Measurements from ENCODE around the gene SERGEF.

The SERGEF gene

DNA sequence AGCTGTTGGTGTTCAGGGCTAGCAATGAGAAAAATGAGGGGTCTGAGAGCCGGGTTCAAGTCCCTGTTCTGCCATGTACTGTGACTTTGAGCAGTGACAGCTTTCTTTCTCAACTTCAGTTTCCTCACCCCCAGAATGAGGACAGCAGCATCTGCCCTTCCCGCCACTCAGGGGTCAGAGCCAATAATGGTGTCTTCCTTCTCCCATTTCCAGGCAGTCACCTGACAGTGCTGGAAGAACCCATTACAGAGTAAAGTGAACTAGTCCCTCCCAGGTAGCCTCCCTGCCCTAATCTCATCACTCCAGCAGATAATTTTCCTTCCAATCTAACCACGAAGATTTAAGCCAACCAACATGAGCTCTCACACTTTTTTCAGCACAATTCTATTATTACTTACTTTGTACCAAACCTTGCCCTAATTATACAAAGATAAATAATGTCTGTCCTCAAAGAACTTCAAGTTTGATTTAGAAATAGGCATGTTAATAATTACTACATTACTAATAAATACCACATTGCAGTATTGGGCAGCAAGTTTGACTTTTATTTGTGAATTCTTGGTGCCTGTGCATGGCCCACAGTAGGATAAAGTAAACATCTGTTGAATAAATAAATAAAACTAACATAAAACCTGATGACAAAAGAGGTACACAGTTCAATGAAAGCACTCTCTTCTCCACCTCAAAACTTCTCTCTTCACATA, 61.0 kb downstream of the SERGEF start:
- DNase-seq = no peak

DNA sequence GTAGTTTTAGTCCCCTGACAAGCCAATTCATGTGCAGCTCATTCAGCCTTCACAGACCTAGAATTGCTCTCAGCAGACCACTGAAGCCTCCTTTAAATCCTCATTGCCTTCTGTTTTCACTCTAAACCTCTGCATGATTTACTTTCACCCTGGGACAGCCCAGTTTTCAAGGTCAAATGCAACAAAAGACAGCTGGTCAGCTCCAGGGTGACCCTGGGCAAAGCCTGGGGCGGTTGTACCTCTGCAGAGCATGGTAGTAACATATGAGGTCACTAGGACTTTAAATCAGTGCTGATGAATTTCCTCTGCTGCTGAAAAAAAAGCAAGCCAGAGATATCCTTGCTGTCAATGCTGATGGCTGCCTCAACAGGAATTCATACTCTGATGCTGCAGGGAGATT, 62.2 kb downstream of the SERGEF start:
- DNase-seq = no peak

DNA sequence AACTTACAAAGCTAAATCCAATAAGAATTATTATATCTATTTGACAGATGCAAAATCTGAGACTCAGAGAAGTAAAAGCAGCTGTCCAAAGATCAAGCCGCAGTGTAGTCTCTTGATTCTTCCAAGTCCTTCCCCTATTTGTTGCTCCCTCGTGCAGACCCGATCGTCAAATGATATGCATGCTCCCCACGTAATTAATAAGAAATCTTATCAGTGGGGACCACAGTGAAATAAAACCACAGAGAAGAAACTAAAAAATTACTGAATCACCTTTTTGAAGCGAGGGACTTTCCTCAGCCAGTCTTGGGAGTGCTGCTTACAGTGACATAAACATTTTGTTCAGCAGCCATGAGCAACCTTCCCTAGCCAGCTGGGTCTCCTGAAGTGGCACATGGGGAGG, 64.6 kb downstream of the SERGEF start:
- no peak for DNase-seq

DNA sequence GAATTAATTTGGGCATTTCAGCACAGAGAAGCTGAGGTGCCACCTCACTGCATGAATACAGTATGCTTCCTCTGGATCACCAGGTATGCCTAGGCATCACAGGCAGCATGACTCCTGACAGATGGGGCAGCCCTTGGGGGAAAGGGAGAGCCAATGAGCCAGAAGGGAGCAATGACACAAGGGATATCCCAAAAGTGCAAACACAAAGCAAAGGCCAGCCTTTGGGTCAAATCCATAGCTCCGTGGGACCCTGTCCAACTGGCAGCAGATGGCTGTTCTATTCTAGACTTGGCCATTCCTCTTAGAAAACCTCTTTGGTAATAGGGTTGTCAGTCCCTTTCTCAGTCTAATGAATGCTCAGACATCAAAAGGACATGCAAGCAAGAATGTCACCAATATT, 73.3 kb downstream of the SERGEF start:
- no peak for DNase-seq

DNA sequence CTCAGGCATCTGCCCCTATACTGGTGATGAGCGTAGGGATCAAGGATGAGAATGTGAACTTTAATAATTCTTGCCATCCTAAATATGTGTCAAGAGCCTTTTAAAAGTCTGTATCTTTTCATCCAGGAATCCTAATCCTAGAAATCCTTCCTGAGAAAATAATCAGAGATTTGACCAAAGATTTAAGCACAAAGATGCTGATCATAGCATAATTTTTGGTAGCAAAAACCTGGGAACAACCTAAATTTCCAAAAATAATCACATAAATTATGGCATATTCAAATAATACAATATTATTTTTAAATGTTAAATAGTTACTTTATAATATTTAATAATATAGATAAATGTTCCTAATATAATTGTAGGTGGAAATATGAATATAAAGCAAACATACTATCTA, 76.1 kb downstream of the SERGEF start:
- no peak for DNase-seq

DNA sequence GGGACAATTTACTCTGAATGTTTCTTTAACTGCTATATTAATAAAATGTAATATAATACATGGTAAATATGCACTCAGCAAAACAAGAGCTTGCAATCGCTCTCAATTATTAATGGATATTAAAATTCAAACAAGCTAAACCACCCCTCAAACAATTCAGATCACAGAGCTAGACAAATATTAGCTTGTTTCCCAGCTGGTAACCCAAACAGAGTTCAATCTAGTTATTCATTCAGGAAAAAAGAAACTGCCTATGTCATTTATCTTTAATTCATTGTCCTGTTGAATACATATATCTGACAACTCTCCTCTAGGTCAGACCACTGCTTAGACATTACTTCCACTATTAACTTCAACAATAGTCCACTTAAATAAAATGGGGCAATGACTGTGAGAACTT, 78.7 kb downstream of the SERGEF start:
- DNase-seq = no peak

DNA sequence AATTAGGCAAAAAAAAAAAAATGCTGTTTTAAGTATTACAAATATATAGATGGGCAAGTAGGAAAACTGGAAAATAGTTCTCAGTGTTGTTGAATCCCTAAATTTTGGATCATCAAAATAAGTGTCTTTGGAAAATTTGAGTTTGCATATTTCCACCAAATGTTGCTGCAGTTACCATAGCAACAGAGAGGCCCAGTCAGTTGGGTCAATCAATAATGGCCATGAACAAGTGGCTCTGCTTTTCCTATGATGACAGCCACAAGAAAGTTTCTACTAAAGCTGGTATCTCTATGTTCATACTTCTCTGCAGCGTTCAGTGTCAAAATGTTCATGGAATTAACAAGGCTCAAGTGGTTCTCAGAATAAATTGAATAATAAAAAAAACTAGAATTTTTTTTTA, 79.1 kb downstream of the SERGEF start:
- DNase-seq = no peak

DNA sequence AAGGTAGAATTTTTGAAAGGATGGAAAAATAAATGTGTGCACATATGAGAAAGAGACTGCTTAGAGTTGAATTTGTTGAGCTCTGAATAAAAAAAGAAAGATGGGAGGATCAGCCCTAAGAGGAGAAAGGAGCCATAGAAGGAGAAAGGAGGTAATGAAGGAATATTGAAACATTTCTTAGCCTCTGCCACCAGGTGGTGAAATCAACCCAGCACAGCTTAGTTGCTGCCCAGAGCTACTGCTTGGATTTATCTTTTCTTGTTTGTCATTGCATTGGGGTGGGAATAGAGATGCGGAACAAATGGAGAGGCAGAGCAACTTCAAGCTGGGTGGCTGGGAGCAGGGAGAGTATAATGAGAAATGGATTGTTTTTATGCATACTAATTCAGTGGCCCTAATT, 80.4 kb downstream of the SERGEF start:
- DNase-seq = no peak

DNA sequence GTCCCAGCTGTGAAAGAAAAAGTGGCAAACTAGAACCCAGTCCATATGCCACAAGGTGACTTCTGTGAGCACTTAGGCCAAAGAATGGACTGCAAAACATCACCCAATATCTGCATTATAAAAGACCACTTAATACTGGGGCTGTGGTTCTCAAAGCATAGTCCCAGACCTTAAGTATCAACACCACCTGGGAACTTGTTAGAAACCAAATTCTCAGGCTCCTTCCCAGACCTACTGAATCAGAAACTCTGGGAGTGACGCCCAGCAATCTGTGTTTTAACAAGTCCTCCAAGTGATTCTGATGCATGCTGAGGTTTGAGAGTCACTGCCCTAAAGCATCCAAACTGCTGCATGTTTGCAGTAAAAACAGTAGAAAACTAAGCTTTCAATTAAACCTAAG, 81.3 kb downstream of the SERGEF start:
- no peak for DNase-seq

DNA sequence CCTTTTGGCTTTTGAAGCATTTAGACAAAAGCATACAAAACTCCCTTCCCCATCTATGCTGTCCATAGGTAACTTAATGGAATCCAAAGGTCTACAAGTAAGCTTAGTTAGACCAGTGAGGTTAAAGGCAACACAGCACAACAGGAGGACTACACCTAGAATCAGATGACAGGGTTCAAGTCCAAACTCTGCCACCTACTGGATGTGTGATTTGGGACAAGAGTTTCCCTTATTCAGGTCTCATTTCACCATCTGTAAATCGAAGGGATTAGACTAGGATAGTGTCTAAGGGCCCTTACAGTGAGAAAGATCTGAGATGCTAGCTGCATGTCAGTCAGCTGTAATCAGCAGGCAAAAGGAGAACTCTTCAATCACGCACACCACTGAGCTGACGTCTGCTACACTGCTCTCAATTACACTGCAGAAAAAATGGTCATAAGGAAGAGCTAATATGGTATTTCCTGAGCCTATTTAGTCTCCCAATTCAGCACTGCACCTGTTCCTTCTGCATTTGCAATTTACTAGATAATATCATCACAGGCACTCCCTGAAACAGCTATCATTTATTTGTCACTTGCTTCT, 82.2 kb downstream of the SERGEF start:
- DNase-seq = no peak

DNA sequence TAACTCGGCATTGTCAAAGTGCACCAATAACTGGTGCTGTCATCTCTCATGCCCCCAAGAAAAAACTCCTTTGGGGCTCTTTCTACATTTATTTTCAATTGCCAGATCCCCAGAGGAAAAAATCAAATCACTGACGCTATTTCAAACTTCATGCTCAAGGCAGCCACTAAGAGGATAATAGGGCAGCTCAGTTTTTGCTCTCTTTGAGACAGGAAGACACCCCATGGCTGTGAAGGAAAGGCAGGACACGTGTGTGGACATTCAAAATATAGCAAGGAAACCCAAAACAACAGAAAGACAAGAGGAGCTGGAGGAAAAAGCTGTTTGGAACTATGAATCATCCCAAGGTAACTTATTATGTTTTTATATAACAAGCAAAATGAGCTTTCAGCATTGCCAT, 83.7 kb downstream of the SERGEF start:
- no peak for DNase-seq

DNA sequence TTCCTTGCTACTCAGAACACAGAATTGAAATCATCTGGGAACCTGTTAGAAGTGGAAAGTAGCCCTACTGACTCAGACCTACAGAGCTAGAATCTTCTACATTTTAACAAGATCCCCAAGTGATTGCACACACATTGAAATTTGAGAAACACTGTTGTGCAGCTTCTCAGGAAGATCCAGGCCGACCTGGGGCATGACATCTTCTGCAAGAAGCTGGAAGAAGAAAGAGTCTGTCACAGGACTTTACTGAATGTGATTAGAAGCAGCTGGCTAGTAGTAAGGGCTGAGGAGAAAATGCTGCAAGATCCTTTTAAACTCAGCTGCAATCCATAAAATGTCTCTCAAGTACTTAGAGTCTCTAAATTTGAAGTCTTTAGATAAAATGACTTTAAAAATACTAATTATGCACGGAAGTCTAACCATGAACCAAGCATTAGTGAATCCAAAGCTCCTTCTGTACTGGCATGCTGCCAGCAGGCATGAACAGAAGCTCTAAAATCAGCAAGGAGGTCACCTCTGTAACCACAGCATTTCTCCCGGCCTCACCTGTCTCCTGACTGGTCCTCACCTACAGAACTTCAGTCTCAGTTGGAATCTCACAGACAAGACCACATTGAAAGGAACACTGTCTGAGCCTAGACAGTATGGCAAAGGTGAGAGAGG, 85.0 kb downstream of the SERGEF start:
- no peak for DNase-seq

DNA sequence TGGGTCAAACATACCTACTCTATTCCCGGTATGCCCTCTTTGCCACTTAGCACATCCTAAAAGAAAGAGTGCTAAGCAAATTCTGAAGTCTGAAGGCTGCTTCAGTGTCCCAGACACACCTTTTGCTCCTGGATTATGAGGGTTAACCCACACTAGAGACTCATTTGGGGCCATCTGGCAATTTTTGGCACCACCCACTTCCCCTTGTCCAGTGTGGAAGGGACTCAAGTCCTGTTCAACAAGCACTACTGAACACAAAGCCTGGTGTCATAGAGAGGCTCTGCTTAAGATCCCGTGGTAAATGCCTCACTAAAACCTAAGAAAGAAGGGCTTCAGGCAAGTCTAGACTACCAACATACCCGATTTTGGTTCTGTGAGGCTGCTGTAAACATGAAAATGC, 85.8 kb downstream of the SERGEF start:
- no peak for DNase-seq

DNA sequence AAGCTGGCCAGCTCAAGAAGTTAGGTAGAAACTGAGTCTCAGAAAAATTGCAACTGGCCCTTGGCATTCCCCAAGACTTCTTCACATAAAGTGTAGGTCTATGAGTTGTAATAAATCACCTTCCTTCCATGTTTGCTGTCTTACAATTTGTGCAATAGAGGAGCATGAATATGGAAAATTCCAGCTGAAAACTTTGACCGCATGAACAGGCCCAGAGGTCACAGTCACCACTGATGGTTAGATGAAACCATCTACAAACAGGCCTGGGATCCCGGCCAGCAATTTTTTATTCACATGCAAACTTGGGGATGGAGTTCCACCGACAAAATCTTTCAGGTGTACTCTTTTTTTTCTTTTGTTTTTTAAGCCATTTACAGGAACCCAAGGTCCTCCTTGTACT, 88.1 kb downstream of the SERGEF start:
- no peak for DNase-seq

DNA sequence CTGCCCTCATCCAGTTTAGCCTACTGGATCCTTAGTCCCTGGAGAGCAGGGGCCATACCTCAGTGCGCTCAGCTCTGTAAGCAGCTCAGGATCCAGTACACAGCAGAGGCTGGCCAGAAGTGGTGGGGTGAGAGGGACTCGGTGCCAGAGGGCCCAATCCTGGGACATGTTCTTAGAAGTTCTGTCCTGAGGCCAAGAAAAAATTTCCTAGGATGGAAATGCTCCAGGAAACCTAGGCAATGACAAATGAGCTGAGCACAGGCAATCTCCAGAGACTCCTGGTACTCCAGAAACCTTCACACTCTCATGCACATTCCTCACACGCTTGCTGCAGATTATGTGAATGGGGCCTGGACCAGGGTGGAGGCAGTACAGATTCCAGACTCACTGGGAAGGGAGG, 89.6 kb downstream of the SERGEF start:
- no peak for DNase-seq

DNA sequence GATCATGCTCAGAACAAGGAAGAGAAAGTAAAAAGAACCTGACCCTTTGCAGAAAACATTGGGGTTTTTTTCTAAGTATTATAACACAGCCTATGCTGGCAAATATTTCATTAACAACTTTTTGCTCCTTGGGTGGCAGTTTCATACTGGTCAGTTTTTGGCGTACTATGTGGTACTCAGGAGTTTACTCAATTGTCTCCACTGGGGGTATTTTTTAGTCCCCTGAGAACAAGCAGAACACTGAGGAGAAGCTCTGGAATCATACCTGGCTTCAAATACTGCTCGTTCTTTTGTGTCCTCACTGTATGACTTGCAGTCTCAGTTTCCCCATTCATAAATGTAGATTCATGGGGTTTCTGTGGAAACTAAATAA, 90.4 kb downstream of the SERGEF start:
- DNase-seq = no peak

DNA sequence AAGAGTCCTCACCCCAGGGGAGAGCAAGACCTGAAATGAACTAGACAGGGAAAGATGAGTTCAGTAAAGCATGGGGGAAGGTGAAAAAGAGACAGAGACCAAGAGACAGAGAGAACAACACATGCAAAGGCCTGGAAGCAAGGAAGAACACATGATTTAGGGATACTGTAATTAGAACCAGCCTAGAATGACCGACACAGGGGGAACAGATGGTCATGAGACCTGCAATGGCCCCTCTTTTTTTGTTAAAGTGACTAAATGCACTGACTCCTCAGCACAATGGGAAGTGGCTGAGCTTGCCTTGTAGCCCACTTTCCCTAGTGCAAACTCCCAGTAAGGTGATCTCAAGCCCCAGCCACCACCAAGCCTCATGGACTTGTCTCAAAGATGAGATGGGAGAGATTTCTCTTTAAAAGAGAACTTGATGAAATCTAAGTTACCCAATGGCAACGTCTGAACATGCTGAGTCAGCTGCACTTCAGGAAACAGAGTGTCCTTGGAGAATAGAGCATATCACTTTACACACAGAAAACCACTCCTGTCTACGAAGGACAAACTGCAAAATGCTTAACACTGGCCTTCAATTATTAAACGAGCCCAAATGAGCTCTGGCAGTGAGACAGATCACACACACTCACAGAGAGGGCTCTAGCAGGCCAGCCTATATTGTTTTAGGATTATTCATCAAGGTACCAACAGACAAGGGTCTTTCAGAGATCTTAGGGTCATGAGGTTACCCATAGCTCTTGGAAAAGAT, 91.0 kb downstream of the SERGEF start:
- no peak for DNase-seq

DNA sequence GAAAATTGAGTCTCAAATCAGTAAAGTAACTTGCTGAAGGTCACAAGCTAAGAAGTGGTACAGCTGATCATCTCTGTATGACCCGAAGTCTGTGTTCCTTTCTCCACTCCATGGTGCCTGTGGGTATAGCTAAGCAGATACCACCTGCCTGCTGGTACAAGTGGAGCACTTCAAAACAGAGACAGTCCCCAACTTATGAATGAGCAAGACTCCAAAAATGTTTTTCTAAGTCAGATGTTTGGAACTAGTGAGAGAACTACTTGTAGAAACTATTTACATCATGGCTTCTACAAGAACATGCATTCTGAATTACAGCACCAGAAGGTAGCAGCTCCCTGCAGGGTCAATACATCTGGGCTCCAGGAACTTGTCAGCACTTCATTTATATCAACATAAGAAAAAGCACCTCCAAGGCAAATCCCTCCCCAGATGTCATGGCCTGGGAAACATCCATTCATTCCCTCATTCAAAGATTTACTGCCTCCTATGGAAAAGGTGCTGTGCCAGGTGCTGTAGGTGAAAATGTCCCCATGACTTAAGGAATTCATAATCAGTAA, 94.7 kb downstream of the SERGEF start:
- DNase-seq = no peak

DNA sequence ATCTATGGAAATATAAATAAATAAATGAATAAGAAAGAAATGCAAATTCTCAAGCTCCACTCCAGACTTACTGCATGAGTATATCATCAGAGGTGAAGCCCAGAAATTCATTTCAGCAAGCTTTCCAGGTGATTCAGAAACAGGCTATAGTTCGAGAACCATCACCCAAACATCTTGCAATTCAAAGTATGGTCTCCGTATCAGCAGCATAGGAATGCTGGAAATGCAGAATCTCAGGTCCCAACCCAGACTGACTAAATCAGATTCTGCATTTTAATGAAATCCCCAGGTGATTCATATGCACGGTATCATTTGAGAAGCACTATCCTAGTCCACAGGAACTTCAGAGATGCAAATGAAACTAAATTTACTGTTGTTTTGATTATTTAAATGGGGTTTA, 95.3 kb downstream of the SERGEF start:
- no peak for DNase-seq

DNA sequence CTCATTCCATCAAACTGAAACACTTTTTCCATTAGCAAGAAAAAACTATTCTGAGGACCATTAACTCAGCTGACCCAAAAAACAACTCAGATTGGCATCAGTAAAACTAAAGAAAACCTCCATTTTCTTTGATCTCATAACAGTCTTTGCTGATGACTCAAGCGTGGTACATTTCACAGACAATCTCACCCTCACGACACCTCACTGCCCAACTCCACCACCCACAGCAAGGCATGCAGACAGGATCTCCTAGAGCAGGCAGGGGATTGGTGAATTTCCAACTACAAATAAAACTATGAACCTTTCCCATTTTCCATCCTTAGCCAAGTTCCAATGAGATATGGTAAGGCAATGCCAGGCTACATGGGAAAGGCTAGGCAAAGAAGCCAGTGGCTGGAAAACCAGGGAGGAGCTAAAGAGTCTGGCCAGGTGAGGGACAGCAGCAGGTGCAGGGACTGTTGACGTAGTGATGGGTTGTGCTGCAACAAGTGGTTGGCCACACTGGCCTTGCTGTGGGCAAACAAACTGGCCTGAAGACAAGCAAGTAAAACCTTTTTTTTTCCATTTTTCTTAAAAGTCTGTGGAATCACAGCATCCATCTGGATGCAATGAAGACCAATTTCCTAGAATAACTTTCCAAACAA, 97.2 kb downstream of the SERGEF start:
- no peak for DNase-seq

DNA sequence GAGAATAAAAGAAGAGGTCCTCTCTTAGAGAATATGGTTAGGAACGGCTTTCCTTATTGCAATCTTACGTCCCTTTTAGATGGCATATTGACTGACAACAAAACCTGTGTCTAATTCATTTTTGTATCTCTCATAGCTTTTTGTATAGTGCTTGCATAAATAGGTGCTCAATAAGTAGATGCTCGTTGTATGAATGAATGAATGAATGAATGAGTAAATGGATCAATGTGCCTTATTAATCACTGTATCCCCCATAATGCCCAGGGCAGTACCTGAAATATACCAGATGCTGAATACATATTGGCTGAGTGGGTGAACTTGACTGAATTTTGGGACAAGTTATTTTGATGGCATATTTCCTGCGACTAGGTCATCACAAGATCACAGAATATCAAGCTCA, 97.9 kb downstream of the SERGEF start:
- DNase-seq = no peak

DNA sequence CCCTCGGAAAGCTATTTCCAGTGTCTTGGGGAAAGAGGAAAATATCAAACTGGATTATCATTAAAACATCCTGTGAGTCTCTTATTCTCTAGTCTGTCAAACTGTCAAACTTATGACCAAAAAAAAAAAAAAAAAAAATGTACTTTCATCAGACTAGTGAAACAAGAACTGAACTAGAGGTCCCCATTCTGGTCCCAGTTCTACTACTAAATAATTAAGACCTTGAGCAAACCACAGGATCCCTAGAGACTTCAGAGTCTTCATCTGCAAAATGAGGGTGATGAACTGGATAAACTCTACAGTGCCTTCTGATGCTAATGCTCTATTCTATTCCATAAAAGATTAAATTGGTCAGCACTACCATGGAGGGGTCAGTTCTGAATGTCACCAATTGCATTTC, 105.8 kb downstream of the SERGEF start:
- DNase-seq = no peak

DNA sequence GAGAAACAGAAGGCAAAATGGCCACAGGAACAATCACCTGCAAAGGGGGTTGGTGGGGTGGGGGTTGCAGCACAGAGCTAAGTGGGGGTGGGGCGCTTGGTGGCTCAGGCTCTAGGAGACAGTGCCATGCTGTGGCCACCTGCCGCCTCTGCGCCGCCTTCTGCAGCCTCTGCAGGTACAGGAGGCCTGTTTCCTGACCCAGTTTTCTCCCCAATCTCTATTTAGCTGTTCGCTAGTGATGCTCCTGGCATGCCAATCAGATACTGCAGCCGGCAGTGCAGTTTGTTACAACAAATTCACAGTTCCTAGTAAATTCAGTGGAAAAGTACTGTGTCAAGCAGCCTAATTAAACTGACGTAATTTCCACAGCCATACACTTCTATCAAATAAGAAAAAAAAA, 106.4 kb downstream of the SERGEF start:
- no peak for DNase-seq

Measured in central memory CD4-positive, alpha-beta T cell (primary cell).